Activated CD4-positive, alpha-beta T cell treated with anti-CD3 and anti-CD28 coated beads, Interleukin-2, amount 50 U/mL, for 24 hours (primary cell): ENCODE measurements around the gene RNASEH1.

Experiments
- DNase-seq, 2 donors: peaks; one replicate each; pipeline ENCODE4 v3.0.0-alpha.2; 2020; ENCODE audit warnings: low read depth in 1 of 2, low spot score in 1 of 2

Gene RNASEH1

GRCh38 chr2:3558205-3559014 is at the start of gene RNASEH1:
Gene RNASEH1, minus strand, starts transcription at chr2:3558333. Its CDS starts 73 bp downstream, at chr2:3558260.
- DNase-seq = peak; percentile 98 to 99

GRCh38 chr2:3606370-3607201 is 48.5 kb upstream of the RNASEH1 start:
- no peak for DNase-seq

- no peak for DNase-seq
These were observed 47.9 kb upstream of the RNASEH1 start for GRCh38 chr2:3606028-3606369.

GRCh38 chr2:3604991-3605961 is 47.1 kb upstream of the RNASEH1 start:
- DNase-seq = no peak

- no peak for DNase-seq
These were observed 46.2 kb upstream of the RNASEH1 start for GRCh38 chr2:3604207-3604877.

- no peak for DNase-seq
These were observed 45.5 kb upstream of the RNASEH1 start for GRCh38 chr2:3603536-3604206.

GRCh38 chr2:3602553-3603339 is 44.6 kb upstream of the RNASEH1 start:
- no peak for DNase-seq

- no peak for DNase-seq
These were observed 43.6 kb upstream of the RNASEH1 start for GRCh38 chr2:3601561-3602271.

GRCh38 chr2:3600256-3600855 is 42.2 kb upstream of the RNASEH1 start:
- no peak for DNase-seq

- no peak for DNase-seq
These were observed 41.0 kb upstream of the RNASEH1 start for GRCh38 chr2:3598912-3599854.

GRCh38 chr2:3598197-3598910 is 40.2 kb upstream of the RNASEH1 start:
- no peak for DNase-seq

GRCh38 chr2:3597567-3597966 is 39.4 kb upstream of the RNASEH1 start:
- DNase-seq = no peak

GRCh38 chr2:3596901-3597417 is 38.8 kb upstream of the RNASEH1 start:
- DNase-seq = no peak

- no peak for DNase-seq
These were observed 37.9 kb upstream of the RNASEH1 start for GRCh38 chr2:3595985-3596384.

- DNase-seq = no peak
These were observed 37.3 kb upstream of the RNASEH1 start for GRCh38 chr2:3595404-3595803.
